Calu3 (cell line): ENCODE data around the gene GTF2F2. TPM values are rescaled to one million over a fixed set of nuclear protein-coding genes. Genes with fewer than 3 reads are reported as not detected.

Experiments used
- BruUV-seq: library from RNA; stranded (reverse); fragments of 400-500 nt; replicated peaks from 2 replicates; lab custom pipeline; 2021; lab: Mats Ljungman, UMichigan
- CTCF ChIA-PET: fragments of 300-600 bp; sonication (Branson Sonifier 250); formaldehyde crosslinking; loops from one replicate; lab custom pipeline; 2022; ENCODE audit warnings: antibody characterized with exemption; lab: Charles Lee
- DNase-seq: peaks from one replicate; pipeline ENCODE4 v3.0.0; 2022
- H3K27ac Mint-ChIP-seq: one replicate; pipeline ENCODE4 v1.8.0; 2022; ENCODE audit warnings: mixed read lengths; ENCODE audit not compliant: unreplicated experiment
- H3K27me3 Mint-ChIP-seq: one replicate; pipeline ENCODE4 v1.8.0; 2022; ENCODE audit warnings: mixed read lengths; ENCODE audit not compliant: unreplicated experiment
- H3K36me3 Mint-ChIP-seq: one replicate; pipeline ENCODE4 v1.8.0; 2022; ENCODE audit warnings: mild to moderate bottlenecking, moderate library complexity, mixed read lengths; ENCODE audit not compliant: insufficient read depth, unreplicated experiment
- H3K4me1 Mint-ChIP-seq: one replicate; pipeline ENCODE4 v1.8.0; 2022; ENCODE audit warnings: mild to moderate bottlenecking, low read depth, mixed read lengths; ENCODE audit not compliant: unreplicated experiment
- H3K4me3 Mint-ChIP-seq: one replicate; pipeline ENCODE4 v1.8.0; 2022; ENCODE audit warnings: mild to moderate bottlenecking, low read depth, moderate library complexity, mixed read lengths; ENCODE audit not compliant: unreplicated experiment
- H3K9me3 Mint-ChIP-seq: one replicate; pipeline ENCODE4 v1.8.0; 2022; ENCODE audit warnings: low read depth, mixed read lengths; ENCODE audit not compliant: unreplicated experiment
- intact Hi-C: fragments of 100-400 bp; cut with micrococcal nuclease; formaldehyde crosslinking; loops from one replicate; pipeline ENCODE4 v1.10.0; 2022; ENCODE audit not compliant: unreplicated experiment
- total RNA-seq: library from RNA; stranded (reverse); gene quantifications from 2 replicates; pipeline ENCODE4 v1.2.3, GENCODE V29; 2022
- TF ChIP-seq, protein P1 (sequence below): fragments of 200-600 bp; IDR thresholded peaks from one replicate; pipeline ENCODE4 v1.8.0; 2022; ENCODE audit warnings: antibody characterized with exemption; ENCODE audit not compliant: unreplicated experiment

GTF2F2 gene
- total RNA-seq, 1 experiment from 2014 or later: 23.9 TPM

DNA sequence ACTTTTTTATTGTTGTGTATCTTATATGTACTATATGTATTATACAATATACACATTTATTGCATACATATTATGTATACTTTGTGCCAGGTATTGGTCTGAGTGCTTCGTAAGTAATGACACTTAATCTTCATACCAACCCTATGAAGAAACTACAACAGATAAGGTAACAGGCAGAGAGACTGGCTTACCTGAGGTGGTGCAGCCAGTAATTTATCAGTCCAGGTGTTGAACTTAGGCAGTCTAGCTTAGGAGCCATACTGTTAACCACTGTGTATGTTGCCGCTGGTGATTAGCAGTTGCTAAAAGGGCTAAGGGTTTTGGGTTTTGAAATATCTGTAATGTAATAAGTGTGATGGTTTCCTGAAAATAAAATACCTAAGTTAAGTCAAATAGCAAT, 134.1 kb downstream of the GTF2F2 start:
- TSS peak; percentile 10 for BruUV-seq
- Mint-ChIP-seq H3K9me3 (no peaks in the 10 kb centered on the region), H3K4me3 (no peak overlapping the region), H3K36me3 (peaks cover 7% of the 10 kb centered on the region), H3K27me3 (no peaks in the 10 kb centered on the region), H3K27ac (no peak overlapping the region), H3K4me1 (no peaks in the 10 kb centered on the region)
- CTCF ChIA-PET: interaction anchor here (0.6 kb wide), 1 partner anchor 10 kb away, joined by 3 read pairs; no protein-coding TSS in a partner anchor
- TF ChIP-seq, protein P1, sequence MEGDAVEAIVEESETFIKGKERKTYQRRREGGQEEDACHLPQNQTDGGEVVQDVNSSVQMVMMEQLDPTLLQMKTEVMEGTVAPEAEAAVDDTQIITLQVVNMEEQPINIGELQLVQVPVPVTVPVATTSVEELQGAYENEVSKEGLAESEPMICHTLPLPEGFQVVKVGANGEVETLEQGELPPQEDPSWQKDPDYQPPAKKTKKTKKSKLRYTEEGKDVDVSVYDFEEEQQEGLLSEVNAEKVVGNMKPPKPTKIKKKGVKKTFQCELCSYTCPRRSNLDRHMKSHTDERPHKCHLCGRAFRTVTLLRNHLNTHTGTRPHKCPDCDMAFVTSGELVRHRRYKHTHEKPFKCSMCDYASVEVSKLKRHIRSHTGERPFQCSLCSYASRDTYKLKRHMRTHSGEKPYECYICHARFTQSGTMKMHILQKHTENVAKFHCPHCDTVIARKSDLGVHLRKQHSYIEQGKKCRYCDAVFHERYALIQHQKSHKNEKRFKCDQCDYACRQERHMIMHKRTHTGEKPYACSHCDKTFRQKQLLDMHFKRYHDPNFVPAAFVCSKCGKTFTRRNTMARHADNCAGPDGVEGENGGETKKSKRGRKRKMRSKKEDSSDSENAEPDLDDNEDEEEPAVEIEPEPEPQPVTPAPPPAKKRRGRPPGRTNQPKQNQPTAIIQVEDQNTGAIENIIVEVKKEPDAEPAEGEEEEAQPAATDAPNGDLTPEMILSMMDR: no peak
- no peak for DNase-seq
- intact Hi-C loops: no loop called here

DNA sequence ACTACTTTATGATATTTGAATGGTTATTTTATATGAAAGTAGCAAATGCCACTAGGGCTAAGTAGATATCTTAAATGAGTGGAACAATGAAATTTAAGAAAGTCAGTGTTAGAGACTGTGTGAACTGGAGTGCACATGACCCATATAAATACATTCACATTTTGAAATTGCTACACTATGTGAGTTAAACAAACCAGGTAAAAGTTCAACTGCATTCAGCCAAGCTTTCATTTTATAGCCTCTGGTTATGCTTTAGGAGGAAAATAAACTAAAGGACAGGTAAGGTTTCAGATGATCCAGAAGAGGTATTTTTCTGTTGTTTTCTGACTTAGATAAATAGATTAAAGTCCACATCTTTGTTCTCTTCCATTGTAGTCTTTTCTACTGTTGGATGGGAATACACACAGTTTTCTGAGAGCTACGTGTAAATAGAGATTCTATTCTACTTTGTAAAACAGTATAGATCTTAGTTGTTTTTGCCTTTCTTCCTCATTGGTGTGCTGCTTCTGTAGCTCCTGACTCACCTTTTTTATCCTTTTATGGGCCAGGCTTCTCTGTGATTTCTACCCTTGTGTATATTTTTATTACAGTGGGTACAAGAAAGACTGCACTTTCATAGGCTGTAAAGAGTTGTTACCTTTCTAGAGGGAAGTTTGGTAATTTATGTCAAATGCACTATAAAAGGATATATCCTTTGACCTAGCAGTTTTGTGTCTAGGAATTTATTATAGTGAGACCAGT, 135.1 kb downstream of the GTF2F2 start:
- Mint-ChIP-seq H3K27me3 (no peaks in the 10 kb centered on the region), H3K36me3 (peaks cover 7% of the 10 kb centered on the region), H3K9me3 (no peaks in the 10 kb centered on the region), H3K4me3 (no peak overlapping the region), H3K4me1 (no peaks in the 10 kb centered on the region), H3K27ac (peak overlapping the region; percentile 39)
- no peak for DNase-seq
- no TSS peak for BruUV-seq
- intact Hi-C loops: no loop called here
- CTCF ChIA-PET: no interaction called here
- TF ChIP-seq, protein P1: no peak

DNA sequence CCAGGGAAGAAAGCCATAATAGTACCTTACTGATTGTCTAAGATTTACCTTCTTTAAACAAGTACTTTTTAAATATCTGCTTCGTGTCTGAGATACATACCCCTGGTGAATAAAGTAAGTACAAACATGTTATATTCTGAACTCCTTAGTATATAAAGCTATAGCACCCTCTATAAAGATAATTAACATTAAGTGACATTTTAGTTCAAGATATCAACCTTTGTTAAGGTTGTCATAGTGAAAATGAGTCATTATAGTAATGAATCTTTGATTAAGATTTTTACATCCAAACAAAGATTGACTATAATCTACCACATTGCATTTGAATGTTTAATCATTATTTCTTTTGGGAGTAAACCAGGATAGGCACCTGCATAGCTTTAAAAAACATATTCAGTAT, 135.9 kb downstream of the GTF2F2 start:
- Mint-ChIP-seq H3K27ac (no peak overlapping the region), H3K36me3 (peaks cover 7% of the 10 kb centered on the region), H3K4me3 (no peak overlapping the region), H3K4me1 (no peaks in the 10 kb centered on the region), H3K9me3 (no peaks in the 10 kb centered on the region), H3K27me3 (no peaks in the 10 kb centered on the region)
- CTCF ChIA-PET: no interaction called here
- TF ChIP-seq, protein P1: no peak
- intact Hi-C loops: no loop called here
- BruUV-seq: no TSS peak
- DNase-seq: no peak

DNA sequence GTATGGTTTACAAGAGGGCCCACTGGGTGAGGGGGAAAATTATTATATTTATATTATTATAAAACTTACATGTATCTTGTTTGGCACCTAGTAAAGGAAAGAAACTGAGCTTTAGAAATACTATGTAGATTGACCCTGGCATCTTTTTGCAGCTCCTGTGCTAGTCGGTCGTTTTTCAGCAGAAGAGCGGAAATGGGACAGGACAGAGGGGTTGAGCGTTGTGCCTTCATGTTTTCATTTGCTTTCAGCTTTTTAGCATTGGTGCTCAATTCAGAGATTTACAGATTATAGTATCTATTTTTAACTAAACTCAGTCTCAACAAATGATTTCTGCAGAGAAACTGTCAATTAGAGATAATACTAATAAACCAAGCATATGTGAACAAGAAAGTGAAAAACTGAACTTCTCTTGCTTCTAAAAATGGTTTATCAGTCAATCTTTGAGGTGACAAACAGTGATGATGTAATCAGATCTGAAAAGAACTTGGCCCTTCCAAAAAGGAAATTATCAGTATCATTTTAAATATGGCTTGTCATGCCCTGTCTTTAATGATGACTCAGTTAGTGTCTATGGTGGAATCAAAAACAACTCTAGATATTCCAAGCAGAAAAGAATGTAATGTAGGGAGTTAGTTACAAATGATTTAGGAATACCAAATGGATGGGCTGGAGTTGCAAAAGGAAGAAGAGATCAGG, 137.5 kb downstream of the GTF2F2 start:
- H3K36me3 Mint-ChIP-seq: peaks cover 7% of the 10 kb centered on the region
- TF ChIP-seq, protein P1: no peak
- CTCF ChIA-PET: interaction anchor here (0.6 kb wide), 1 partner anchor 18 kb away, joined by 4 read pairs; no protein-coding TSS in a partner anchor
- DNase-seq: no peak
- no peak overlapping the region for H3K27ac Mint-ChIP-seq
- H3K4me1 Mint-ChIP-seq: no peaks in the 10 kb centered on the region
- H3K9me3 Mint-ChIP-seq: no peaks in the 10 kb centered on the region
- no peak overlapping the region for H3K4me3 Mint-ChIP-seq
- no TSS peak for BruUV-seq
- H3K27me3 Mint-ChIP-seq: no peaks in the 10 kb centered on the region
- intact Hi-C loops: no loop called here
